HCT116 (cell line): ENCODE results near the gene RBM33. TPM values are rescaled to one million over a fixed set of nuclear protein-coding genes. Genes with fewer than 3 reads are reported as not detected.

ENCODE experiments used
- ATAC-seq: fragments of 200-7000 bp; cut with Tn5 transposase; 2 replicates; pipeline ENCODE4 v1.9.1; 2020; ENCODE audit warnings: mild to moderate bottlenecking, moderate library complexity
- BruUV-seq: library from RNA; stranded (reverse); fragments of 400-500 nt; replicated peaks from 2 replicates; lab custom pipeline; 2021; lab: Mats Ljungman, UMichigan
- CTCF ChIA-PET: fragments of 300-600 bp; sonication (Branson Sonifier 250); formaldehyde crosslinking; loops from one replicate; lab custom pipeline; 2021; ENCODE audit warnings: antibody characterized with exemption; lab: Charles Lee
- POLR2A ChIA-PET: fragments of 300-600, 350-600 bp; sonication (Branson Sonifier 250); formaldehyde crosslinking; loops from one replicate; lab custom pipeline; 2021; ENCODE audit warnings: antibody characterized with exemption; lab: Charles Lee
- RAD21 ChIA-PET, 2 experiments: fragments of 300-600 bp; sonication (Branson Sonifier 250); formaldehyde crosslinking; loops; one replicate each; lab custom pipeline; 2023; ENCODE audit warnings: low total read pairs in 2 of 2; ENCODE audit not compliant: uncharacterized antibody in 2 of 2, unreplicated experiment in 2 of 2, low non-redundant PET in 1 of 2; lab: Charles Lee
- DNase-seq: peaks from one replicate; pipeline ENCODE4 v3.0.0-alpha.2; 2010; ENCODE audit warnings: low read depth, low spot score
- H2AFZ ChIP-seq: fragments of 200-600 bp; shearing (Covaris generic), sonication (generic); 2 replicates; pipeline ENCODE4 v1.6.1; 2017; ENCODE audit warnings: low read depth, mixed run types, mixed read lengths, antibody characterized with exemption, low read length; ENCODE audit not compliant: poor library complexity, severe bottlenecking
- H3K27ac ChIP-seq: 2 replicates; pipeline ENCODE4 v1.5.1; 2012; ENCODE audit warnings: low read depth, low read length
- H3K27me3 ChIP-seq: fragments of 200-600 bp; sonication (generic); 2 replicates; pipeline ENCODE4 v1.6.1; 2016; ENCODE audit warnings: mixed run types, low read length, mixed read lengths; ENCODE audit not compliant: insufficient read depth
- H3K36me3 ChIP-seq, 2 experiments: fragments of 200-500 bp in 1 of 2; fragments of 200-600 bp in 1 of 2; sonication (Bioruptor generic) in 1 of 2; sonication (generic) in 1 of 2; 2 replicates each; pipeline versions ENCODE4 v1.5.1 to v1.6.1; 2014 to 2016; ENCODE audit warnings: low read length in 2 of 2, inconsistent platforms in 1 of 2, mixed read lengths in 1 of 2, mixed run types in 1 of 2; ENCODE audit not compliant: insufficient read depth in 2 of 2, control insufficient read depth in 1 of 2
- H3K4me1 ChIP-seq, 2 experiments: fragments of 200-600 bp in 1 of 2; sonication (generic) in 1 of 2; 2 replicates each; pipeline versions ENCODE4 v1.5.1 to v1.6.1; 2012 to 2017; ENCODE audit warnings: low read length in 2 of 2, inconsistent platforms in 1 of 2, mild to moderate bottlenecking in 1 of 2, mixed read lengths in 1 of 2, mixed run types in 1 of 2, moderate library complexity in 1 of 2; ENCODE audit not compliant: insufficient read depth in 2 of 2, control insufficient read depth in 1 of 2
- H3K4me2 ChIP-seq: fragments of 200-600 bp; sonication (generic); 2 replicates; pipeline ENCODE4 v1.6.1; 2017; ENCODE audit warnings: mixed run types, low read length, mixed read lengths
- H3K4me3 ChIP-seq, 2 experiments: fragments of 200-600 bp in 1 of 2; sonication (generic) in 1 of 2; replicated peaks in 1 of 2; 2 replicates each; pipeline ENCODE4 v1.5.1; 2011 to 2016; ENCODE audit warnings: low read length in 2 of 2, control low read depth in 1 of 2, low read depth in 1 of 2, mild to moderate bottlenecking in 1 of 2, mixed read lengths in 1 of 2, mixed run types in 1 of 2
- H3K79me2 ChIP-seq: fragments of 200-600 bp; sonication (generic); 2 replicates; pipeline ENCODE4 v1.6.1; 2017; ENCODE audit warnings: mild to moderate bottlenecking, mixed run types, low read length, moderate library complexity, mixed read lengths; ENCODE audit not compliant: insufficient read depth
- H3K9ac ChIP-seq: fragments of 200-600 bp; sonication (generic); 2 replicates; pipeline ENCODE4 v1.6.1; 2016; ENCODE audit warnings: low read length, mixed read lengths
- H3K9me2 ChIP-seq: fragments of 200-600 bp; sonication (generic), shearing (Covaris generic); 2 replicates; pipeline ENCODE4 v1.6.1; 2017; ENCODE audit warnings: mixed run types, mild to moderate bottlenecking, moderate library complexity; ENCODE audit not compliant: insufficient read depth
- H3K9me3 ChIP-seq, 2 experiments: fragments of 200-500 bp in 1 of 2; fragments of 200-600 bp in 1 of 2; sonication (Bioruptor generic) in 1 of 2; sonication (generic) in 1 of 2; 2 replicates each; pipeline ENCODE4 v1.6.1; 2014 to 2017; ENCODE audit warnings: low read length in 2 of 2, mixed read lengths in 2 of 2, inconsistent platforms in 1 of 2, low read depth in 1 of 2, mild to moderate bottlenecking in 1 of 2, mixed run types in 1 of 2, moderate library complexity in 1 of 2; ENCODE audit not compliant: control insufficient read depth in 1 of 2, insufficient read depth in 1 of 2
- H4K20me1 ChIP-seq: fragments of 200-600 bp; sonication (generic), shearing (Covaris generic); 2 replicates; pipeline ENCODE4 v1.6.1; 2017; ENCODE audit warnings: mixed run types, mild to moderate bottlenecking, moderate library complexity; ENCODE audit not compliant: insufficient read depth
- CBX3 ChIP-seq: IDR thresholded peaks from 2 replicates; pipeline ENCODE4 v1.6.1; 2012; ENCODE audit warnings: low read depth
- CEBPB ChIP-seq: IDR thresholded peaks from 2 replicates; pipeline ENCODE4 v1.6.1; 2012; ENCODE audit warnings: low read depth
- EGR1 ChIP-seq: IDR thresholded peaks from 2 replicates; pipeline ENCODE4 v1.6.1; 2012; ENCODE audit warnings: low read depth
- EZH2phosphoT487 ChIP-seq: fragments of 200-600 bp; IDR thresholded peaks from 2 replicates; pipeline ENCODE4 v1.6.1; 2018; ENCODE audit warnings: antibody characterized with exemption, borderline replicate concordance
- FOSL1 ChIP-seq: IDR thresholded peaks from 2 replicates; pipeline ENCODE4 v1.6.1; 2012; ENCODE audit warnings: low read depth
- JUND ChIP-seq: IDR thresholded peaks from 2 replicates; pipeline ENCODE4 v1.6.1; 2012
- POLR2A ChIP-seq: IDR thresholded peaks from 2 replicates; pipeline ENCODE4 v1.7.0; 2011; ENCODE audit warnings: borderline replicate concordance; ENCODE audit not compliant: insufficient read depth, insufficient read length; ENCODE audit errors: extremely low read depth
- RAD21 ChIP-seq: IDR thresholded peaks from 2 replicates; pipeline ENCODE4 v1.6.1; 2012; ENCODE audit warnings: low read depth, mild to moderate bottlenecking
- SIN3A ChIP-seq: IDR thresholded peaks from 2 replicates; pipeline ENCODE4 v1.6.1; 2012; ENCODE audit warnings: low read depth
- SRF ChIP-seq: IDR thresholded peaks from 2 replicates; pipeline ENCODE4 v1.6.1; 2012; ENCODE audit warnings: low read depth
- YY1 ChIP-seq: IDR thresholded peaks from 2 replicates; pipeline ENCODE4 v1.6.1; 2011; ENCODE audit warnings: low read length, low read depth, moderate library complexity, mild to moderate bottlenecking; ENCODE audit not compliant: insufficient replicate concordance; ENCODE audit errors: extremely low read depth
- ZNF274 ChIP-seq: fragments of 200-500 bp; sonication (Bioruptor generic); IDR thresholded peaks from 2 replicates; pipeline ENCODE4 v1.6.1; 2014; ENCODE audit warnings: mild to moderate bottlenecking, low read depth, low read length, inconsistent platforms
- intact Hi-C: fragments of 100-400 bp; cut with micrococcal nuclease; formaldehyde crosslinking; loops from 2 replicates; pipeline ENCODE4 v1.10.0; 2022
- total RNA-seq: library from RNA; stranded (reverse); gene quantifications from one replicate; pipeline ENCODE4 v1.2.1, GENCODE V29; 2021; ENCODE audit not compliant: unreplicated experiment
- TF ChIP-seq, protein P1 (sequence below): IDR thresholded peaks from 2 replicates; pipeline ENCODE4 v1.6.1; 2012
- TF ChIP-seq, protein P2 (sequence below): IDR thresholded peaks from 2 replicates; pipeline ENCODE4 v1.6.1; 2012; ENCODE audit warnings: low read depth
- TF ChIP-seq, protein P3 (sequence below), 3 experiments: fragments of 200-600 bp in 1 of 3; sonication (generic) in 1 of 3; IDR thresholded peaks in 2 of 3; conservative IDR thresholded peaks in 1 of 3; 2 replicates each; pipeline ENCODE4 v1.5.1; 2012 to 2017; ENCODE audit warnings: low read depth in 2 of 3, low read length in 2 of 3, antibody characterized with exemption in 1 of 3, borderline replicate concordance in 1 of 3, control low read depth in 1 of 3, mild to moderate bottlenecking in 1 of 3, mixed read lengths in 1 of 3, mixed run types in 1 of 3, moderate library complexity in 1 of 3; ENCODE audit not compliant: insufficient read depth in 1 of 3
- TF ChIP-seq, protein P4 (sequence below): IDR thresholded peaks from 2 replicates; pipeline ENCODE4 v1.6.1; 2012
- TF ChIP-seq, protein P5 (sequence below): IDR thresholded peaks from 2 replicates; pipeline ENCODE4 v1.6.1; 2011; ENCODE audit warnings: mild to moderate bottlenecking, low read length, moderate library complexity; ENCODE audit not compliant: insufficient replicate concordance; ENCODE audit errors: extremely low read depth

The RBM33 gene
- total RNA-seq, 1 experiment from 2014 or later = 64.3 TPM

DNA sequence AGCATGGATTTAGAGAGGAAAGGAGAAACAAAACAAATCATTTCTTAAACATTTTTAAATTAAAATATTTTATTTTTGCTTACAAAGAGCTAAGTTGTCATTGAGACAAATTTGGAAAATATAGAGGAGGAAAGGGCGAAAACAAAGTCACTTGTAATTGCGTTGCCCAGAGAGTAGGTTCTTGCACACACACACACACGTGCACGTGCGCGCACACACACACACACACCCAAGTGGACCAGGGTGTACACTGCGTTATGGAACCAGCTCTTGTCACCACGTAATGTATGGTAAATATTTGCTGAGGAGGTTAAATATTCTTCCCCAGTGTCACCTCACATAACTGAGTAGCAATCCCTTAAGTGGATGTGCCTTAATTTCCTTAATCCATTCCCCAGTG lies 146.2 kb downstream of the RBM33 start:
- POLR2A ChIA-PET = no interaction called here
- CTCF ChIA-PET = interaction anchor here (1.0 kb wide), 1 partner anchor 192 kb away, joined by 3 read pairs; no protein-coding TSS in a partner anchor
- Histone ChIP-seq H3K4me3 (no peak overlapping the region), H3K79me2 (no peaks in the 10 kb centered on the region), H3K4me2 (no peak overlapping the region), H3K27ac (no peak overlapping the region), H3K4me1 (no peaks in the 10 kb centered on the region), H3K9ac (no peak overlapping the region), H3K27me3 (no peaks in the 10 kb centered on the region), H3K9me2 (no peaks in the 10 kb centered on the region), H3K9me3 (no peaks in the 10 kb centered on the region), H3K36me3 (no peaks in the 10 kb centered on the region), H4K20me1 (no peaks in the 10 kb centered on the region), H2AFZ (no peak overlapping the region)
- BruUV-seq = no TSS peak
- DNase-seq = no peak
- ATAC-seq = no peak
- TF ChIP-seq CBX3 (no peak), RAD21 (no peak), JUND (no peak), ZNF274 (no peak), SIN3A (no peak), FOSL1 (no peak), SRF (no peak), YY1 (no peak), EZH2phosphoT487 (no peak), EGR1 (no peak), CEBPB (no peak), POLR2A (no peak)
- TF ChIP-seq, protein P1, sequence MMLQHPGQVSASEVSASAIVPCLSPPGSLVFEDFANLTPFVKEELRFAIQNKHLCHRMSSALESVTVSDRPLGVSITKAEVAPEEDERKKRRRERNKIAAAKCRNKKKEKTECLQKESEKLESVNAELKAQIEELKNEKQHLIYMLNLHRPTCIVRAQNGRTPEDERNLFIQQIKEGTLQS = no peak
- TF ChIP-seq, protein P2, sequence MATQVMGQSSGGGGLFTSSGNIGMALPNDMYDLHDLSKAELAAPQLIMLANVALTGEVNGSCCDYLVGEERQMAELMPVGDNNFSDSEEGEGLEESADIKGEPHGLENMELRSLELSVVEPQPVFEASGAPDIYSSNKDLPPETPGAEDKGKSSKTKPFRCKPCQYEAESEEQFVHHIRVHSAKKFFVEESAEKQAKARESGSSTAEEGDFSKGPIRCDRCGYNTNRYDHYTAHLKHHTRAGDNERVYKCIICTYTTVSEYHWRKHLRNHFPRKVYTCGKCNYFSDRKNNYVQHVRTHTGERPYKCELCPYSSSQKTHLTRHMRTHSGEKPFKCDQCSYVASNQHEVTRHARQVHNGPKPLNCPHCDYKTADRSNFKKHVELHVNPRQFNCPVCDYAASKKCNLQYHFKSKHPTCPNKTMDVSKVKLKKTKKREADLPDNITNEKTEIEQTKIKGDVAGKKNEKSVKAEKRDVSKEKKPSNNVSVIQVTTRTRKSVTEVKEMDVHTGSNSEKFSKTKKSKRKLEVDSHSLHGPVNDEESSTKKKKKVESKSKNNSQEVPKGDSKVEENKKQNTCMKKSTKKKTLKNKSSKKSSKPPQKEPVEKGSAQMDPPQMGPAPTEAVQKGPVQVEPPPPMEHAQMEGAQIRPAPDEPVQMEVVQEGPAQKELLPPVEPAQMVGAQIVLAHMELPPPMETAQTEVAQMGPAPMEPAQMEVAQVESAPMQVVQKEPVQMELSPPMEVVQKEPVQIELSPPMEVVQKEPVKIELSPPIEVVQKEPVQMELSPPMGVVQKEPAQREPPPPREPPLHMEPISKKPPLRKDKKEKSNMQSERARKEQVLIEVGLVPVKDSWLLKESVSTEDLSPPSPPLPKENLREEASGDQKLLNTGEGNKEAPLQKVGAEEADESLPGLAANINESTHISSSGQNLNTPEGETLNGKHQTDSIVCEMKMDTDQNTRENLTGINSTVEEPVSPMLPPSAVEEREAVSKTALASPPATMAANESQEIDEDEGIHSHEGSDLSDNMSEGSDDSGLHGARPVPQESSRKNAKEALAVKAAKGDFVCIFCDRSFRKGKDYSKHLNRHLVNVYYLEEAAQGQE = no peak
- TF ChIP-seq, protein P3, sequence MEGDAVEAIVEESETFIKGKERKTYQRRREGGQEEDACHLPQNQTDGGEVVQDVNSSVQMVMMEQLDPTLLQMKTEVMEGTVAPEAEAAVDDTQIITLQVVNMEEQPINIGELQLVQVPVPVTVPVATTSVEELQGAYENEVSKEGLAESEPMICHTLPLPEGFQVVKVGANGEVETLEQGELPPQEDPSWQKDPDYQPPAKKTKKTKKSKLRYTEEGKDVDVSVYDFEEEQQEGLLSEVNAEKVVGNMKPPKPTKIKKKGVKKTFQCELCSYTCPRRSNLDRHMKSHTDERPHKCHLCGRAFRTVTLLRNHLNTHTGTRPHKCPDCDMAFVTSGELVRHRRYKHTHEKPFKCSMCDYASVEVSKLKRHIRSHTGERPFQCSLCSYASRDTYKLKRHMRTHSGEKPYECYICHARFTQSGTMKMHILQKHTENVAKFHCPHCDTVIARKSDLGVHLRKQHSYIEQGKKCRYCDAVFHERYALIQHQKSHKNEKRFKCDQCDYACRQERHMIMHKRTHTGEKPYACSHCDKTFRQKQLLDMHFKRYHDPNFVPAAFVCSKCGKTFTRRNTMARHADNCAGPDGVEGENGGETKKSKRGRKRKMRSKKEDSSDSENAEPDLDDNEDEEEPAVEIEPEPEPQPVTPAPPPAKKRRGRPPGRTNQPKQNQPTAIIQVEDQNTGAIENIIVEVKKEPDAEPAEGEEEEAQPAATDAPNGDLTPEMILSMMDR (IDR thresholded peaks at IDR 0.05 in 2 of 3, conservative IDR thresholded peaks at IDR 0.05 in 1 of 3; ENCODE audit: borderline replicate concordance in 1 of 3, insufficient read depth in 1 of 3, low read depth in 2 of 3, low read length in 2 of 3) = no peak
- TF ChIP-seq, protein P4, sequence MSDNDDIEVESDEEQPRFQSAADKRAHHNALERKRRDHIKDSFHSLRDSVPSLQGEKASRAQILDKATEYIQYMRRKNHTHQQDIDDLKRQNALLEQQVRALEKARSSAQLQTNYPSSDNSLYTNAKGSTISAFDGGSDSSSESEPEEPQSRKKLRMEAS = no peak
- TF ChIP-seq, protein P5, sequence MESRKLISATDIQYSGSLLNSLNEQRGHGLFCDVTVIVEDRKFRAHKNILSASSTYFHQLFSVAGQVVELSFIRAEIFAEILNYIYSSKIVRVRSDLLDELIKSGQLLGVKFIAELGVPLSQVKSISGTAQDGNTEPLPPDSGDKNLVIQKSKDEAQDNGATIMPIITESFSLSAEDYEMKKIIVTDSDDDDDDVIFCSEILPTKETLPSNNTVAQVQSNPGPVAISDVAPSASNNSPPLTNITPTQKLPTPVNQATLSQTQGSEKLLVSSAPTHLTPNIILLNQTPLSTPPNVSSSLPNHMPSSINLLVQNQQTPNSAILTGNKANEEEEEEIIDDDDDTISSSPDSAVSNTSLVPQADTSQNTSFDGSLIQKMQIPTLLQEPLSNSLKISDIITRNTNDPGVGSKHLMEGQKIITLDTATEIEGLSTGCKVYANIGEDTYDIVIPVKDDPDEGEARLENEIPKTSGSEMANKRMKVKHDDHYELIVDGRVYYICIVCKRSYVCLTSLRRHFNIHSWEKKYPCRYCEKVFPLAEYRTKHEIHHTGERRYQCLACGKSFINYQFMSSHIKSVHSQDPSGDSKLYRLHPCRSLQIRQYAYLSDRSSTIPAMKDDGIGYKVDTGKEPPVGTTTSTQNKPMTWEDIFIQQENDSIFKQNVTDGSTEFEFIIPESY = no peak
- RAD21 ChIA-PET = no interaction called here
- intact Hi-C loops = loop anchor here (10.0 kb wide), 2 partner anchors 1154 to 1484 kb away; partner anchors contain the start of gene NOM1
